Kidney capillary endothelial cell (primary cell): Measurements from ENCODE around the gene INHBC.

ENCODE experiments used
- DNase-seq: peaks from one replicate; pipeline ENCODE4 v3.0.0-alpha.2; 2018; ENCODE audit warnings: low spot score

The INHBC gene

GRCh38 chr12:57469296-57470164 lies 34.9 kb downstream of the INHBC start:
- DNase-seq: no peak

- no peak for DNase-seq
Measured at GRCh38 chr12:57470286-57470969, 35.8 kb downstream of the INHBC start.

- no peak for DNase-seq
Measured at GRCh38 chr12:57470970-57471656, 36.5 kb downstream of the INHBC start.

GRCh38 chr12:57471661-57472060 lies 37.1 kb downstream of the INHBC start:
- no peak for DNase-seq

GRCh38 chr12:57472391-57472790 lies 37.8 kb downstream of the INHBC start:
- no peak for DNase-seq

- DNase-seq: no peak
Measured at GRCh38 chr12:57473392-57473791, 38.8 kb downstream of the INHBC start.

GRCh38 chr12:57473886-57474285 lies 39.3 kb downstream of the INHBC start:
- no peak for DNase-seq

GRCh38 chr12:57474430-57474829 lies 39.8 kb downstream of the INHBC start:
- no peak for DNase-seq

- no peak for DNase-seq
Measured at GRCh38 chr12:57474862-57475261, 40.3 kb downstream of the INHBC start.

GRCh38 chr12:57475271-57476161 lies 40.9 kb downstream of the INHBC start:
- no peak for DNase-seq

- no peak for DNase-seq
Measured at GRCh38 chr12:57476162-57476992, 41.8 kb downstream of the INHBC start.

- DNase-seq: no peak
Measured at GRCh38 chr12:57476993-57477709, 42.6 kb downstream of the INHBC start.

- DNase-seq: no peak
Measured at GRCh38 chr12:57477710-57478681, 43.4 kb downstream of the INHBC start.

- DNase-seq: no peak
Measured at GRCh38 chr12:57479043-57479375, 44.4 kb downstream of the INHBC start.

GRCh38 chr12:57479376-57480115 lies 45.0 kb downstream of the INHBC start, which contains the start of gene ARHGAP9:
ARHGAP9 (minus strand) TSS chr12:57479866; CDS start chr12:57479406, 460 bp downstream.
- DNase-seq: no peak

- no peak for DNase-seq
Measured at GRCh38 chr12:57481671-57482070, 47.1 kb downstream of the INHBC start.

- DNase-seq: no peak
Measured at GRCh38 chr12:57483466-57483865, 48.9 kb downstream of the INHBC start.

- no peak for DNase-seq
Measured at GRCh38 chr12:57485695-57486094, 51.1 kb downstream of the INHBC start.
